Suprapubic skin (tissue), 4 donors: Measurements from ENCODE around the gene FBXO8.

Experiments
- CTCF ChIP-seq, 2 donors: fragments of 200-600 bp in 1 of 2; fragments of 450-650 bp in 1 of 2; sonication (generic) in 1 of 2; IDR thresholded peaks; one replicate each; pipeline ENCODE4 v1.5.1; 2016 to 2019; ENCODE audit warnings: antibody characterized with exemption in 2 of 2, mild to moderate bottlenecking in 1 of 2, moderate library complexity in 1 of 2
- EP300 ChIP-seq: sonication (generic); formaldehyde crosslinking; IDR thresholded peaks from one replicate; pipeline ENCODE4 v1.6.1; 2017; ENCODE audit warnings: antibody characterized with exemption
- POLR2A ChIP-seq, 2 donors: fragments of 450-650 bp; IDR thresholded peaks; one replicate each; pipeline ENCODE4 v1.6.1; 2017; ENCODE audit warnings: antibody characterized with exemption in 2 of 2, mild to moderate bottlenecking in 2 of 2, moderate library complexity in 2 of 2
- POLR2AphosphoS5 ChIP-seq, 3 donors: sonication (generic); formaldehyde crosslinking; IDR thresholded peaks; one replicate each; pipeline ENCODE4 v1.6.1; 2017; ENCODE audit warnings: antibody characterized with exemption in 3 of 3

GRCh38 chr4:174190832-174191500 lies 92.5 kb downstream of the FBXO8 start:
- TF ChIP-seq CTCF (IDR thresholded peaks at IDR 0.05) (no peak), POLR2AphosphoS5 (IDR thresholded peaks at IDR 0.05) (no peak), POLR2A (IDR thresholded peaks at IDR 0.05) (no peak), EP300 (no peak)
